Fibroblast of lung (primary cell): ENCODE results near the gene UBE2E2. TPM values are rescaled to one million over a fixed set of nuclear protein-coding genes. Genes with fewer than 3 reads are reported as not detected.

ENCODE experiments used
- DNase-seq, 2 donors: peaks; one replicate each; pipeline versions ENCODE4 v3.0.0 to v3.0.0-alpha.2; 2010; ENCODE audit warnings: low read depth in 2 of 2
- H2AFZ ChIP-seq: 2 replicates; pipeline ENCODE4 v1.5.1; 2012; ENCODE audit warnings: low read length, control low read depth, inconsistent platforms
- H3K27ac ChIP-seq: 2 replicates; pipeline ENCODE4 v1.5.1; 2011; ENCODE audit warnings: low read length, control low read depth; ENCODE audit not compliant: insufficient read depth
- H3K27me3 ChIP-seq: 2 replicates; pipeline ENCODE4 v1.5.1; 2011; ENCODE audit warnings: mild to moderate bottlenecking, low read length; ENCODE audit not compliant: control insufficient read depth, insufficient read depth
- H3K36me3 ChIP-seq: 2 replicates; pipeline ENCODE4 v1.5.1; 2011; ENCODE audit warnings: low read length; ENCODE audit not compliant: control insufficient read depth, insufficient read depth
- H3K4me1 ChIP-seq: 2 replicates; pipeline ENCODE4 v1.5.1; 2011; ENCODE audit warnings: low read length; ENCODE audit not compliant: control insufficient read depth, insufficient read depth; ENCODE audit errors: extremely low read depth
- H3K4me2 ChIP-seq: 2 replicates; pipeline ENCODE4 v1.5.1; 2011; ENCODE audit warnings: low read length, control low read depth; ENCODE audit not compliant: insufficient read depth; ENCODE audit errors: extremely low read depth
- H3K4me3 ChIP-seq, 4 experiments: fragments of 200-600 bp in 1 of 4; sonication (generic) in 1 of 4; replicated peaks in 1 of 4; 2 replicates each; pipeline ENCODE4 v1.5.1; 2011 to 2016; ENCODE audit warnings: low read length in 4 of 4, low read depth in 3 of 4, mild to moderate bottlenecking in 3 of 4, control low read depth in 2 of 4, inconsistent platforms in 1 of 4, mixed read lengths in 1 of 4; ENCODE audit not compliant: insufficient read depth in 1 of 4; ENCODE audit errors: control extremely low read depth in 1 of 4
- H3K79me2 ChIP-seq: 2 replicates; pipeline ENCODE4 v1.5.1; 2012; ENCODE audit warnings: mild to moderate bottlenecking, low read length, inconsistent platforms; ENCODE audit not compliant: control insufficient read depth, insufficient read depth
- H3K9ac ChIP-seq: 2 replicates; pipeline ENCODE4 v1.5.1; 2011; ENCODE audit warnings: mild to moderate bottlenecking, low read length, control low read depth; ENCODE audit not compliant: insufficient read depth
- H3K9me3 ChIP-seq: 2 replicates; pipeline ENCODE4 v1.5.1; 2012; ENCODE audit warnings: low read depth, low read length; ENCODE audit not compliant: control insufficient read depth, insufficient read depth
- H4K20me1 ChIP-seq: 2 replicates; pipeline ENCODE4 v1.5.1; 2011; ENCODE audit warnings: low read length; ENCODE audit not compliant: control insufficient read depth, insufficient read depth; ENCODE audit errors: extremely low read depth
- CTCF ChIP-seq, 2 donors: IDR thresholded peaks in 1 of 2; conservative IDR thresholded peaks in 1 of 2; 1 replicate in 1 of 2; 2 replicates in 1 of 2; pipeline ENCODE4 v1.5.1; 2011 to 2012; ENCODE audit warnings: low read length in 2 of 2, control low read depth in 1 of 2, inconsistent platforms in 1 of 2, low read depth in 1 of 2, mild to moderate bottlenecking in 1 of 2
- EZH2 ChIP-seq: IDR thresholded peaks from 2 replicates; pipeline ENCODE4 v1.5.1; 2012; ENCODE audit warnings: low read length, control low read depth, mild to moderate bottlenecking; ENCODE audit errors: missing control alignments
- polyA plus RNA-seq, 2 donors: library from polyadenylated mRNA; depleted of rRNA in 1 of 2; stranded (reverse) in 1 of 2; unstranded in 1 of 2; fragments of >200 nt; gene quantifications; 2 replicates each; pipeline ENCODE4 v1.2.1, GENCODE V29; 2011 to 2012; ENCODE audit warnings: missing spikeins in 1 of 2
- total RNA-seq: library from RNA; depleted of rRNA; stranded (reverse); fragments of >200 nt; gene quantifications from 2 replicates; pipeline ENCODE4 v1.2.1, GENCODE V29; 2014

UBE2E2 gene
- total and polyA plus RNA-seq, 2 donors (not counting 1 experiment from before 2014, with no cell fraction given): 79.8 to 127 TPM

- Histone ChIP-seq H3K27ac (no peak overlapping the region), H3K36me3 (no peaks in the 10 kb centered on the region), H3K4me3 (no peak overlapping the region), H2AFZ (no peak overlapping the region), H4K20me1 (no peaks in the 10 kb centered on the region), H3K79me2 (no peaks in the 10 kb centered on the region), H3K9me3 (no peaks in the 10 kb centered on the region), H3K4me1 (no peaks in the 10 kb centered on the region), H3K9ac (no peak overlapping the region), H3K27me3 (no peaks in the 10 kb centered on the region), H3K4me2 (no peak overlapping the region)
- TF ChIP-seq CTCF (conservative IDR thresholded peaks at IDR 0.05 in 1 of 2, IDR thresholded peaks at IDR 0.05 in 1 of 2; ENCODE audit: low read depth in 1 of 2, low read length in 2 of 2): no peak
- TF ChIP-seq EZH2: no peak
- peak in 1 of 2 donors; percentile 51 for DNase-seq
Observed at GRCh38 chr3:23170291-23170690, 32.8 kb upstream of the UBE2E2 start.

- no peaks in the 10 kb centered on the region for H3K27me3 ChIP-seq
- H3K36me3 ChIP-seq: no peaks in the 10 kb centered on the region
- TF ChIP-seq EZH2 (no peak), CTCF (conservative IDR thresholded peaks at IDR 0.05 in 1 of 2, IDR thresholded peaks at IDR 0.05 in 1 of 2; ENCODE audit: low read depth in 1 of 2, low read length in 2 of 2) (no peak)
- H4K20me1 ChIP-seq: no peaks in the 10 kb centered on the region
- no peak overlapping the region for H3K9ac ChIP-seq
- no peak overlapping the region for H2AFZ ChIP-seq
- no peak for DNase-seq
- no peaks in the 10 kb centered on the region for H3K79me2 ChIP-seq
- no peak overlapping the region for H3K27ac ChIP-seq
- H3K9me3 ChIP-seq: no peaks in the 10 kb centered on the region
- H3K4me2 ChIP-seq: no peak overlapping the region
- no peaks in the 10 kb centered on the region for H3K4me1 ChIP-seq
- H3K4me3 ChIP-seq: no peak overlapping the region
Observed at GRCh38 chr3:23172059-23172458, 31.1 kb upstream of the UBE2E2 start.

- H3K4me2 ChIP-seq: no peak overlapping the region
- TF ChIP-seq CTCF (conservative IDR thresholded peaks at IDR 0.05 in 1 of 2, IDR thresholded peaks at IDR 0.05 in 1 of 2; ENCODE audit: low read depth in 1 of 2, low read length in 2 of 2) (no peak), EZH2 (no peak)
- DNase-seq: peak; percentile 50 to 65
- H3K9ac ChIP-seq: no peak overlapping the region
- no peaks in the 10 kb centered on the region for H3K27me3 ChIP-seq
- H3K9me3 ChIP-seq: no peaks in the 10 kb centered on the region
- no peaks in the 10 kb centered on the region for H3K79me2 ChIP-seq
- no peaks in the 10 kb centered on the region for H3K36me3 ChIP-seq
- H2AFZ ChIP-seq: no peak overlapping the region
- no peaks in the 10 kb centered on the region for H4K20me1 ChIP-seq
- H3K27ac ChIP-seq: no peak overlapping the region
- H3K4me3 ChIP-seq: no peak overlapping the region
- no peaks in the 10 kb centered on the region for H3K4me1 ChIP-seq
Observed at GRCh38 chr3:23174426-23175039, 28.6 kb upstream of the UBE2E2 start.
